T-cell (primary cell): Measurements from ENCODE around the gene CNKSR1. TPM values are rescaled to one million over a fixed set of nuclear protein-coding genes. Genes with fewer than 3 reads are reported as not detected.

ENCODE experiments used
- ATAC-seq, 4 experiments: fragments of 200-7000 bp in 3 of 4; fragments of 150-1000 bp in 1 of 4; cut with Tn5 transposase; replicated peaks in 1 of 4; 1 replicate in 3 of 4; 2 replicates in 1 of 4; pipeline ENCODE4 v1.10.0; 2021; ENCODE audit warnings: moderate library complexity in 3 of 4, mild to moderate bottlenecking in 2 of 4, moderate number of reproducible peaks in 1 of 4
- CTCF ChIA-PET, 2 donors: fragments of 300-600 bp; sonication (Branson Sonifier 250); formaldehyde crosslinking; loops; one replicate each; lab custom pipeline; 2022; ENCODE audit warnings: antibody characterized with exemption in 2 of 2; lab: Charles Lee
- POLR2A ChIA-PET, 2 donors: fragments of 300-600 bp; sonication (Branson Sonifier 250); formaldehyde crosslinking; loops; one replicate each; lab custom pipeline; 2022; ENCODE audit warnings: antibody characterized with exemption in 2 of 2; lab: Charles Lee
- DNase-seq, 35 experiments: peaks; one replicate each; pipeline versions ENCODE4 v3.0.0 to v3.0.0-alpha.2; 2013 to 2023
- H3K27ac ChIP-seq: one replicate; pipeline ENCODE4 v1.5.1; 2013; ENCODE audit warnings: low read length
- H3K27me3 ChIP-seq, 2 experiments: replicated peaks in 1 of 2; 1 replicate in 1 of 2; 2 replicates in 1 of 2; pipeline versions ENCODE4 v1.6.1 to v1.7.0; 2013; ENCODE audit warnings: low read length in 1 of 2, mixed read lengths in 1 of 2; ENCODE audit not compliant: control insufficient read depth in 2 of 2, insufficient read depth in 2 of 2; ENCODE audit errors: extremely low read depth in 1 of 2
- H3K36me3 ChIP-seq, 2 donors: 1 replicate in 1 of 2; 2 replicates in 1 of 2; pipeline versions ENCODE4 v1.6.1 to v1.7.0; 2013; ENCODE audit warnings: low read length in 1 of 2; ENCODE audit not compliant: control insufficient read depth in 2 of 2, insufficient read depth in 1 of 2; ENCODE audit errors: extremely low read depth in 1 of 2
- H3K4me1 ChIP-seq, 2 experiments: 1 replicate in 1 of 2; 2 replicates in 1 of 2; pipeline versions ENCODE4 v1.6.1 to v1.7.0; 2013; ENCODE audit warnings: low read length in 2 of 2, mixed read lengths in 1 of 2; ENCODE audit not compliant: insufficient read depth in 2 of 2, control insufficient read depth in 1 of 2; ENCODE audit errors: extremely low read depth in 1 of 2
- H3K4me3 ChIP-seq, 2 donors: 1 replicate in 1 of 2; 2 replicates in 1 of 2; pipeline versions ENCODE4 v1.5.1 to v1.7.0; 2013; ENCODE audit warnings: mild to moderate bottlenecking in 2 of 2, low read length in 1 of 2, moderate library complexity in 1 of 2; ENCODE audit not compliant: control insufficient read depth in 1 of 2; ENCODE audit errors: extremely low read depth in 1 of 2
- H3K9me3 ChIP-seq: 2 replicates; pipeline ENCODE4 v1.7.0; 2013
- H3K27ac Mint-ChIP-seq, 2 donors: one replicate each; pipeline ENCODE4 v1.8.0; 2020 to 2021; ENCODE audit warnings: mild to moderate bottlenecking in 2 of 2, mixed read lengths in 2 of 2
- H3K27me3 Mint-ChIP-seq, 2 donors: one replicate each; pipeline ENCODE4 v1.8.0; 2021 to 2022; ENCODE audit warnings: mixed read lengths in 2 of 2
- H3K36me3 Mint-ChIP-seq: one replicate; pipeline ENCODE4 v1.8.0; 2021; ENCODE audit warnings: mixed read lengths
- H3K4me1 Mint-ChIP-seq, 3 donors: one replicate each; pipeline ENCODE4 v1.8.0; 2020 to 2022; ENCODE audit warnings: mixed read lengths in 3 of 3, mild to moderate bottlenecking in 1 of 3
- H3K4me3 Mint-ChIP-seq, 3 donors: one replicate each; pipeline ENCODE4 v1.8.0; 2020 to 2022; ENCODE audit warnings: mild to moderate bottlenecking in 3 of 3, mixed read lengths in 3 of 3, moderate library complexity in 3 of 3
- H3K9me3 Mint-ChIP-seq, 3 donors: one replicate each; pipeline ENCODE4 v1.8.0; 2020 to 2022; ENCODE audit warnings: mixed read lengths in 3 of 3
- WGBS: methylation state at CpG from one replicate; pipeline ENCODE4 v1.1.5; 2013; ENCODE audit warnings: missing lambda C conversion rate; ENCODE audit not compliant: insufficient coverage; 5-methylcytosine and 5-hydroxymethylcytosine counted together
- total RNA-seq, 35 experiments: library from RNA in 6 of 35; stranded (reverse) in 6 of 35; fragments of 120-200 nt in 1 of 35; gene quantifications; one replicate each; pipeline versions ENCODE4 v1.2.1 to v1.2.4 and lab custom pipeline; 2013 to 2026

The CNKSR1 gene
- total RNA-seq, 5 donors from 2014 or later (not counting 1 experiment from before 2014, with no cell fraction given): 2.9 to 6.8 (median 3.6) TPM

- Histone ChIP-seq H3K36me3 (no peaks in the 10 kb centered on the region), H3K27me3 (peaks cover 0 to 5% of the 10 kb centered on the region in 2 experiments), H3K27ac (no peak overlapping the region), H3K9me3 (no peaks in the 10 kb centered on the region), H3K4me3 (no peak overlapping the region), H3K4me1 (peaks cover 0 to 8% of the 10 kb centered on the region in 2 experiments)
- Mint-ChIP-seq H3K9me3 (no peaks in the 10 kb centered on the region), H3K4me3 (no peak overlapping the region), H3K4me1 (peaks cover 0 to 2% (median 0%) of the 10 kb centered on the region in 3 donors), H3K36me3 (no peaks in the 10 kb centered on the region), H3K27ac (no peak overlapping the region), H3K27me3 (no peaks in the 10 kb centered on the region)
- 70% methylated on average over 2 of the region's 4 CpGs for WGBS
- no peak for ATAC-seq
- ChIA-PET POLR2A (no interaction called here), CTCF (no interaction called here)
- DNase-seq: no peak
Measured at GRCh38 chr1:26180010-26180506, 2.8 kb downstream of the CNKSR1 start.

GRCh38 chr1:26181586-26182382 lies 4.5 kb downstream of the CNKSR1 start:
- Mint-ChIP-seq H3K36me3 (no peaks in the 10 kb centered on the region), H3K4me3 (no peak overlapping the region), H3K4me1 (peaks cover 0 to 2% (median 0%) of the 10 kb centered on the region in 3 donors), H3K9me3 (no peaks in the 10 kb centered on the region), H3K27me3 (no peaks in the 10 kb centered on the region), H3K27ac (no peak overlapping the region)
- Histone ChIP-seq H3K27ac (no peak overlapping the region), H3K36me3 (peaks cover 0 to 2% of the 10 kb centered on the region in 2 donors), H3K27me3 (peaks cover 0 to 5% of the 10 kb centered on the region in 2 experiments), H3K4me3 (no peak overlapping the region), H3K9me3 (no peaks in the 10 kb centered on the region), H3K4me1 (peaks cover 0 to 8% of the 10 kb centered on the region in 2 experiments)
- CTCF ChIA-PET: no interaction called here
- 75% methylated on average over 7 of the region's 9 CpGs for WGBS
- DNase-seq (no peak), ATAC-seq (no peak)
- POLR2A ChIA-PET: no interaction called here

GRCh38 chr1:26182383-26182696 lies 5.0 kb downstream of the CNKSR1 start:
- 83% methylated on average over 6 of the region's 7 CpGs for WGBS

GRCh38 chr1:26184086-26184485 lies 6.8 kb downstream of the CNKSR1 start:
- Mint-ChIP-seq H3K27ac (no peak overlapping the region), H3K36me3 (no peaks in the 10 kb centered on the region), H3K4me3 (no peak overlapping the region), H3K9me3 (no peaks in the 10 kb centered on the region), H3K4me1 (peaks cover 0 to under 1% (median 0%) of the 10 kb centered on the region in 3 donors), H3K27me3 (no peaks in the 10 kb centered on the region)
- Histone ChIP-seq H3K27ac (no peak overlapping the region), H3K9me3 (no peaks in the 10 kb centered on the region), H3K4me3 (no peak overlapping the region), H3K27me3 (peaks cover 0 to 5% of the 10 kb centered on the region in 2 experiments), H3K4me1 (no peaks in the 10 kb centered on the region), H3K36me3 (peaks cover 0 to 2% of the 10 kb centered on the region in 2 donors)
- ATAC-seq: no peak
- ChIA-PET CTCF (interaction anchor here (0.6 to 1.7 kb wide), 3 partner anchors 14 to 198 kb away, joined by 3 to 5 read pairs (median 4); partner anchors contain the start of gene ZNF593 (in 1 of the 2)), POLR2A (interaction anchor here (0.6 kb wide), 2 partner anchors 18 to 197 kb away, joined by 3 to 9 read pairs; no protein-coding TSS in a partner anchor)
- 84% methylated on average over 4 of the region's 7 CpGs for WGBS
- no peak for DNase-seq

More at GRCh38 chr1:26182383-26182696, 5.0 kb downstream of the CNKSR1 start:
- Mint-ChIP-seq H3K36me3 (no peaks in the 10 kb centered on the region), H3K27ac (no peak overlapping the region), H3K4me3 (no peak overlapping the region), H3K4me1 (peaks cover 0 to 2% (median 0%) of the 10 kb centered on the region in 3 donors), H3K9me3 (no peaks in the 10 kb centered on the region), H3K27me3 (no peaks in the 10 kb centered on the region)
- peaks cover 0 to 5% of the 10 kb centered on the region in 2 experiments for H3K27me3 ChIP-seq
- peaks cover 0 to 4% of the 10 kb centered on the region in 2 experiments for H3K4me1 ChIP-seq
- POLR2A ChIA-PET: no interaction called here
- CTCF ChIA-PET: no interaction called here
- H3K36me3 ChIP-seq: peaks cover 0 to 2% of the 10 kb centered on the region in 2 donors
- no peak overlapping the region for H3K27ac ChIP-seq
- H3K9me3 ChIP-seq: no peaks in the 10 kb centered on the region
- H3K4me3 ChIP-seq: no peak overlapping the region
- no peak for DNase-seq
- no peak for ATAC-seq

- Mint-ChIP-seq H3K9me3 (no peaks in the 10 kb centered on the region), H3K27me3 (no peaks in the 10 kb centered on the region), H3K4me3 (no peak overlapping the region), H3K36me3 (no peaks in the 10 kb centered on the region), H3K4me1 (no peaks in the 10 kb centered on the region), H3K27ac (no peak overlapping the region)
- H3K4me1 ChIP-seq: no peaks in the 10 kb centered on the region
- peaks cover 0 to 5% of the 10 kb centered on the region in 2 experiments for H3K27me3 ChIP-seq
- H3K4me3 ChIP-seq: no peak overlapping the region
- 100% methylated on average over 7 of the region's 21 CpGs for WGBS
- ATAC-seq (no peak), DNase-seq (no peak)
- ChIA-PET CTCF (no interaction called here), POLR2A (interaction anchor here in 1 of 2 donors (0.6 kb wide), 1 partner anchor 314 kb away, joined by 8 read pairs; no protein-coding TSS in a partner anchor)
- H3K36me3 ChIP-seq: peaks cover 0 to 2% of the 10 kb centered on the region in 2 donors
- H3K27ac ChIP-seq: no peak overlapping the region
- H3K9me3 ChIP-seq: no peaks in the 10 kb centered on the region
Measured at GRCh38 chr1:26184883-26185282, 7.6 kb downstream of the CNKSR1 start.

GRCh38 chr1:26187882-26188281 lies 10.6 kb downstream of the CNKSR1 start:
- H3K27ac Mint-ChIP-seq: no peak overlapping the region
- no peak overlapping the region for H3K4me3 ChIP-seq
- POLR2A ChIA-PET: no interaction called here
- no peaks in the 10 kb centered on the region for H3K36me3 Mint-ChIP-seq
- DNase-seq (no peak), ATAC-seq (no peak)
- H3K27me3 Mint-ChIP-seq: no peaks in the 10 kb centered on the region
- H3K36me3 ChIP-seq: peaks cover 0 to 2% of the 10 kb centered on the region in 2 donors
- no peak overlapping the region for H3K4me3 Mint-ChIP-seq
- CTCF ChIA-PET: no interaction called here
- H3K27ac ChIP-seq: no peak overlapping the region
- H3K4me1 Mint-ChIP-seq: peaks cover 0 to 15% (median 7%) of the 10 kb centered on the region in 3 donors
- no peaks in the 10 kb centered on the region for H3K9me3 ChIP-seq
- H3K27me3 ChIP-seq: peaks cover 0 to 5% of the 10 kb centered on the region in 2 experiments
- WGBS: no CpG with 5 or more reads among the region's 6 CpGs
- no peaks in the 10 kb centered on the region for H3K9me3 Mint-ChIP-seq
- H3K4me1 ChIP-seq: peaks cover 0 to 7% of the 10 kb centered on the region in 2 experiments
